HepG2 (cell line): ENCODE measurements around the gene CCR3. TPM values are rescaled to one million over a fixed set of nuclear protein-coding genes. Genes with fewer than 3 reads are reported as not detected.

ENCODE experiments used
- ATAC-seq: fragments of 200-7000 bp; cut with Tn5 transposase; 3 replicates; pipeline ENCODE4 v1.9.1; 2020; ENCODE audit warnings: mild to moderate bottlenecking, moderate library complexity
- BruUV-seq: library from RNA; stranded (reverse); fragments of 400-500 nt; replicated peaks from 2 replicates; lab custom pipeline; 2021; lab: Mats Ljungman, UMichigan
- CTCF ChIA-PET: fragments of 300-600 bp; formaldehyde crosslinking; extraction: SDS; loops from one replicate; lab custom pipeline; 2021; ENCODE audit warnings: low total read pairs, inconsistent platforms, low intra/inter-chr PET ratio; lab: Yijun Ruan, JAX
- POLR2A ChIA-PET: fragments of 350-600 bp; sonication (Branson Sonifier 250); formaldehyde crosslinking; loops from one replicate; lab custom pipeline; 2020; ENCODE audit warnings: antibody characterized with exemption, inconsistent platforms; lab: Yijun Ruan, JAX
- DNase-seq: peaks from one replicate; pipeline ENCODE4 v3.0.0-alpha.2; 2015; ENCODE audit warnings: low spot score
- FAIRE-seq: peaks from 3 replicates; lab custom pipeline; 2011; peaks lifted over from hg19 to GRCh38; lab: Jason Lieb, UNC
- H2AFZ ChIP-seq: one replicate; pipeline ENCODE4 v1.6.1; 2011; ENCODE audit warnings: low read length, inconsistent platforms
- H3K27ac ChIP-seq: fragments of 300-600 bp; 3 replicates; pipeline ENCODE4 v1.8.0; 2011; ENCODE audit warnings: mixed run types, mild to moderate bottlenecking, mixed read lengths, low read length, inconsistent platforms; ENCODE audit not compliant: insufficient read depth; ENCODE audit errors: extremely low read length
- H3K27me3 ChIP-seq, 2 experiments: fragments of 200-600 bp in 1 of 2; 2 replicates in 1 of 2; 3 replicates in 1 of 2; pipeline versions ENCODE4 v1.6.0 to v1.8.0; 2011; ENCODE audit warnings: low read length in 2 of 2, mild to moderate bottlenecking in 2 of 2, moderate library complexity in 2 of 2, inconsistent platforms in 1 of 2; ENCODE audit not compliant: insufficient read depth in 2 of 2, control insufficient read depth in 1 of 2
- H3K36me3 ChIP-seq, 2 experiments: fragments of 200-600 bp in 1 of 2; replicated peaks in 1 of 2; 2 replicates in 1 of 2; 3 replicates in 1 of 2; pipeline versions ENCODE4 v1.5.1 to v1.8.0; 2011; ENCODE audit warnings: low read length in 2 of 2, inconsistent platforms in 1 of 2; ENCODE audit not compliant: insufficient read depth in 2 of 2, control insufficient read depth in 1 of 2
- H3K4me1 ChIP-seq: 2 replicates; pipeline ENCODE4 v1.5.1; 2012; ENCODE audit warnings: low read length, inconsistent platforms; ENCODE audit not compliant: insufficient read depth
- H3K4me2 ChIP-seq: 2 replicates; pipeline ENCODE4 v1.6.0; 2011; ENCODE audit warnings: low read depth, low read length, inconsistent platforms
- H3K4me3 ChIP-seq, 3 experiments: fragments of 200-600 bp in 1 of 3; sonication (generic), shearing (Covaris generic) in 1 of 3; replicated peaks in 1 of 3; 2 replicates each; pipeline ENCODE4 v1.5.1; 2011 to 2016; ENCODE audit warnings: low read length in 3 of 3, inconsistent platforms in 2 of 3, low read depth in 2 of 3, mild to moderate bottlenecking in 2 of 3, control low read depth in 1 of 3, mixed read lengths in 1 of 3; ENCODE audit not compliant: insufficient read depth in 1 of 3
- H3K79me2 ChIP-seq: one replicate; pipeline ENCODE4 v1.6.1; 2011; ENCODE audit warnings: low read length, inconsistent platforms; ENCODE audit not compliant: insufficient read depth
- H3K9ac ChIP-seq: 2 replicates; pipeline ENCODE4 v1.6.0; 2011; ENCODE audit warnings: mild to moderate bottlenecking, low read depth, low read length, inconsistent platforms; ENCODE audit not compliant: insufficient read depth
- H3K9me3 ChIP-seq: 2 replicates; pipeline ENCODE4 v1.5.1; 2012; ENCODE audit warnings: mild to moderate bottlenecking, low read length
- H4K20me1 ChIP-seq: 2 replicates; pipeline ENCODE4 v1.6.0; 2011; ENCODE audit warnings: inconsistent platforms, mild to moderate bottlenecking, low read length, moderate library complexity; ENCODE audit not compliant: insufficient read depth
- CEBPB ChIP-seq: IDR thresholded peaks from 2 replicates; pipeline ENCODE4 v1.6.1; 2011; ENCODE audit warnings: low read depth, low read length, improper control_type of control experiment, borderline replicate concordance
- CEBPG ChIP-seq: IDR thresholded peaks from 2 replicates; pipeline ENCODE4 v1.6.1; 2016
- FOSL2 ChIP-seq: sonication (generic); formaldehyde crosslinking; IDR thresholded peaks from 2 replicates; pipeline ENCODE4 v1.4.0; 2020; ENCODE audit warnings: missing genetic modification reagents
- MLX ChIP-seq: IDR thresholded peaks from 2 replicates; pipeline ENCODE4 v1.6.1; 2016
- ZNF143 ChIP-seq: sonication (generic); formaldehyde crosslinking; IDR thresholded peaks from 2 replicates; pipeline ENCODE4 v1.4.0; 2020; ENCODE audit warnings: missing genetic modification reagents
- ZNF7 ChIP-seq: IDR thresholded peaks from 2 replicates; pipeline ENCODE4 v1.6.1; 2016; ENCODE audit warnings: missing biosample characterization, missing genetic modification reagents
- WGBS: methylation state at CpG from one replicate; pipeline ENCODE4 v1.1.6; 2017; ENCODE audit warnings: low lambda C conversion rate; 5-methylcytosine and 5-hydroxymethylcytosine counted together
- in situ Hi-C: cut with HindIII; loops from 2 replicates; pipeline ENCODE4 v1.10.0; 2017; ENCODE audit warnings: low pct_unique_long_range_greater_than_20kb; ENCODE audit not compliant: extremely low pct_ligation_motif_present
- intact Hi-C: fragments of 100-400 bp; cut with micrococcal nuclease; formaldehyde crosslinking; loops from one replicate; pipeline ENCODE4 v1.10.0; 2022; ENCODE audit not compliant: unreplicated experiment
- polyA plus RNA-seq, 8 experiments: library from polyadenylated mRNA; depleted of rRNA in 3 of 8; stranded (reverse) in 7 of 8; unstranded in 1 of 8; fragments of >200 nt; fragmentation: Illumina TruSeq in 4 of 8; extraction: Trizol in 4 of 8; gene quantifications; 2 replicates each; pipeline versions ENCODE4 v1.2.1 to v1.2.3, GENCODE V29; 2011 to 2016; ENCODE audit warnings: low read depth in 4 of 8, missing spikeins in 1 of 8, mixed read lengths in 1 of 8; ENCODE audit not compliant: insufficient read depth in 1 of 8
- total RNA-seq, 5 experiments: library from RNA; depleted of rRNA; stranded (reverse); fragments of >200 nt; fragmentation: Illumina TruSeq; extraction: Trizol; gene quantifications; 2 replicates each; pipeline ENCODE4 v1.2.3, GENCODE V29; 2016; ENCODE audit warnings: low read depth in 1 of 5
- TF ChIP-seq, protein P1 (sequence below), 2 experiments: fragments of 450-650 bp in 1 of 2; sonication (generic) in 1 of 2; formaldehyde crosslinking; IDR thresholded peaks; 2 replicates each; pipeline versions ENCODE4 v1.5.0 to v1.8.0; 2020 to 2022; ENCODE audit warnings: mild to moderate bottlenecking in 1 of 2, missing genetic modification reagents in 1 of 2

Gene CCR3
- total and polyA plus RNA-seq, 2 of the 13 experiments (the other 11 are each of a cell fraction or from before 2014, with no cell fraction given), result not detected

GRCh38 chr3:46194868-46195553, 47.2 kb upstream of the CCR3 start:
- no peak for DNase-seq
- POLR2A ChIA-PET, result no interaction called here
- CTCF ChIA-PET, result no interaction called here
- H3K4me2 ChIP-seq, result no peak overlapping the region
- H4K20me1 ChIP-seq, result no peaks in the 10 kb centered on the region
- H3K79me2 ChIP-seq, result no peaks in the 10 kb centered on the region
- no peaks in the 10 kb centered on the region for H3K9me3 ChIP-seq
- no peak overlapping the region for H3K27ac ChIP-seq
- intact Hi-C loops, result no loop called here
- TF ChIP-seq MLX (CRISPR knock-in tag) (no peak), CEBPG (CRISPR knock-in tag) (peak; percentile 81), CEBPB (peak; percentile 78), ZNF7 (peak; percentile 71; the same call in 1 of the 2 replicates), FOSL2 (CRISPR knock-in tag) (peak; percentile 41; the same call in 1 of the 2 replicates), ZNF143 (CRISPR knock-in tag) (no peak)
- TF ChIP-seq, protein P1, sequence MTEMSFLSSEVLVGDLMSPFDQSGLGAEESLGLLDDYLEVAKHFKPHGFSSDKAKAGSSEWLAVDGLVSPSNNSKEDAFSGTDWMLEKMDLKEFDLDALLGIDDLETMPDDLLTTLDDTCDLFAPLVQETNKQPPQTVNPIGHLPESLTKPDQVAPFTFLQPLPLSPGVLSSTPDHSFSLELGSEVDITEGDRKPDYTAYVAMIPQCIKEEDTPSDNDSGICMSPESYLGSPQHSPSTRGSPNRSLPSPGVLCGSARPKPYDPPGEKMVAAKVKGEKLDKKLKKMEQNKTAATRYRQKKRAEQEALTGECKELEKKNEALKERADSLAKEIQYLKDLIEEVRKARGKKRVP (CRISPR knock-in tag; IDR thresholded peaks at IDR 0.05), result peak in 1 of 2 experiments; percentile 91; a peak in 2 of 4 replicates
- no peak overlapping the region for H2AFZ ChIP-seq
- FAIRE-seq, result no peak
- no peak for ATAC-seq
- no TSS peak for BruUV-seq
- in situ Hi-C loops, result no loop called here
- H3K36me3 ChIP-seq, result no peaks in the 10 kb centered on the region
- H3K4me1 ChIP-seq, result no peaks in the 10 kb centered on the region
- H3K4me3 ChIP-seq, result no peak overlapping the region
- no peaks in the 10 kb centered on the region for H3K27me3 ChIP-seq
- H3K9ac ChIP-seq, result no peak overlapping the region
- 23% methylated on average over 4 of the region's 4 CpGs for WGBS
